Large intestine (tissue), 3 donors: ENCODE data around the gene TMCO5A. TPM values are rescaled to one million over a fixed set of nuclear protein-coding genes. Genes with fewer than 3 reads are reported as not detected.
"Not testable (repeated sequence)": the region's sequence is repeated elsewhere in the genome, so short reads cannot be mapped to it uniquely, and the experiment has no call there.

Experiments
- DNase-seq, 2 donors: peaks; one replicate each; pipeline versions ENCODE4 v3.0.0 to v3.0.0-alpha.2; 2013
- H3K27ac ChIP-seq: one replicate; pipeline ENCODE4 v1.5.1; 2013; ENCODE audit warnings: low read length
- H3K27me3 ChIP-seq: 2 replicates; pipeline ENCODE4 v1.6.1; 2013; ENCODE audit warnings: low read length; ENCODE audit not compliant: control insufficient read depth, insufficient read depth
- H3K36me3 ChIP-seq: 2 replicates; pipeline ENCODE4 v1.6.1; 2013; ENCODE audit warnings: low read length; ENCODE audit not compliant: control insufficient read depth, insufficient read depth
- H3K4me1 ChIP-seq: one replicate; pipeline ENCODE4 v1.6.1; 2013; ENCODE audit warnings: low read length; ENCODE audit not compliant: control insufficient read depth, insufficient read depth
- H3K4me3 ChIP-seq: one replicate; pipeline ENCODE4 v1.5.1; 2013; ENCODE audit warnings: low read length
- H3K9me3 ChIP-seq: one replicate; pipeline ENCODE4 v1.6.1; 2013; ENCODE audit warnings: mild to moderate bottlenecking, low read depth, low read length, moderate library complexity; ENCODE audit not compliant: control insufficient read depth
- WGBS: methylation state at CpG from one replicate; pipeline ENCODE4 v1.1.5; 2013; ENCODE audit warnings: low lambda C conversion rate; ENCODE audit not compliant: insufficient coverage; 5-methylcytosine and 5-hydroxymethylcytosine counted together
- polyA plus RNA-seq: library from polyadenylated mRNA; unstranded; fragments of 120-200 nt; gene quantifications from one replicate; pipeline ENCODE4 v1.2.1, GENCODE V29; 2013

The TMCO5A gene
- polyA plus RNA-seq, 1 donor = not detected

DNA sequence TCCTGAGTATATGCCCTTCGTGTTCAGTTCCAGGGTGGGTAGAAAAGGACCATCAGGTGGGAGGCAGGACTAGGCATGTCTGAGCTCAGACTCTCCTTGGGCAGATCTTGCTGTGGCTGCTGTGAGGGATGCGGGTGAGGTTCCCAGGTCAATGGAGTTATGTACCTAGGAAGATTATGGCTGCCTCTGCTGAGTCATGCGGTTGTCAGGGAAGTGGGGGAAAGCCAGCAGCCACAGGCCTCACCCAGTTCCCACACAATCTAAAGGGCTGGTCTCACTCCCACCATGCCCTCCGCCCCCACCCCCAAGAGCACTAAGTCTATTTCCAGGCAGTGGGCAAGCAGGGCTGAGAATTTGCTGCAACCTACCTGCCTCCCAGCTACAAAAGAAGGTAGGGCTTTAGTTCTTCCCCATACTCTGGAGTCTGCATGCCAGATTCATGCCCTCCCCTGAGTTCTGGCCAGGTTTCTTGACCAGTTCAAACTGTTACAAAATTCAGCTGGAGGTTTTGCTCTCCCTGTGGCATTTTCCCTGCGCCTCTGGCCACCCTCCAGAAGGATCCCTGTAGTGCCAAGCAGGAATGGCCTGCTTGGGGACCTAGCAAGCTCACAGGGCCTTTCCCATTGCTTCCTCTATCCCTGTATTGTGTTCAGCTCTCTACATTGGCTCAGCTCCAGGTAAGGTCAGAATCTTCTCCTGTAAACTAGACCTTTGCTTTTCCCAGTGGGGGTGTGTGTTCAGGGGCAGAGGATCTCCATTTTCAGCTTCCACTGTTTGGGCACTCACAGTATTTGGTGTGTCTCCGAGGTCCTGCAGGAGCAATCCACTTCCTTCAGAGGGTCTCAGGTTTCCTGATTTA is 12.7 kb upstream of the TMCO5A start:
- DNase-seq = no peak
- Histone ChIP-seq H3K27ac (no peak overlapping the region), H3K4me1 (no peaks in the 10 kb centered on the region), H3K4me3 (no peak overlapping the region), H3K27me3 (no peaks in the 10 kb centered on the region), H3K36me3 (no peaks in the 10 kb centered on the region), H3K9me3 (peaks cover 4% of the 10 kb centered on the region)
- WGBS = no CpG with 5 or more reads among the region's 6 CpGs

DNA sequence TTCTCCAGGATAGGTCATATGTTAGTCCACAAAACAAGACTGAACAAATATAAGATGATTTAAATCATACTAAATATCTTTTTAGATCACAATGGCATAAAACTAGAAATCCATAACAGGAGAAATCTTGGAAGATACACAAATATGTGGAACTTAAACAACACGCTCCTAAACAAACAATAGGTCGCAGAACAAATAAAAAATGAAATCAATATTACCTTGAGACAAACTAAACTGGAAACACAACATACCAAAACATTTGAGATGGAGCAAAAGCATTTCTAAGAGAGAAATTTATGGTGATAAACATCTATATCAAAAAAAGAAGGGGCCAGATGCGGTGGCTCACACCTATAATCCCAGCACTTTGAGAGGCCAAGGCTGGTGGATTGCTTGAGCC is 8.3 kb upstream of the TMCO5A start:
- Histone ChIP-seq H3K9me3 (peaks cover 4% of the 10 kb centered on the region), H3K27ac (no peak overlapping the region), H3K36me3 (no peaks in the 10 kb centered on the region), H3K27me3 (peaks cover 7% of the 10 kb centered on the region), H3K4me3 (no peak overlapping the region), H3K4me1 (no peaks in the 10 kb centered on the region)
- DNase-seq = no peak
- 60% methylated on average over 1 of the region's 3 CpGs for WGBS

DNA sequence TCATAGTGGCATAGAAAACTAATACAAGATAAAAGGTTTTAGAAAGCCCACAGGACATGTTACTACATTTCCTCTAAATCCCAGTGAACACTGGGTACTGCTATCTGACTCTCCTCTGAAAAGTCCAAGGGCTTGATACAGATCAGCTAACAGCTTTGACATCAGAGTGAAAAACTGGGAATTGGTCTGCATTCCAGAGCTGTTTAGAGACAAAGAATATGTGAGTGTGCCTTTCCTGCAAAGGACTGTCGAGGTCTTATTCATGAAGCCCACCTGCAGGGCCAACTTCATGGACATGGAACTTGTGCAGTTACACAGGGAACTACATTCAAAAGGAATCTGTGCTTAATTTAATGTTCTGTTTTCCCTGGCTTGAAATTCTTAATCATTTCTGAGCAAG is 5.2 kb upstream of the TMCO5A start:
- Histone ChIP-seq H3K27ac (no peak overlapping the region), H3K9me3 (no peaks in the 10 kb centered on the region), H3K36me3 (no peaks in the 10 kb centered on the region), H3K4me3 (no peak overlapping the region), H3K4me1 (no peaks in the 10 kb centered on the region), H3K27me3 (peaks cover 7% of the 10 kb centered on the region)
- no peak for DNase-seq
- no CpG with 5 or more reads among the region's 1 CpG for WGBS

DNA sequence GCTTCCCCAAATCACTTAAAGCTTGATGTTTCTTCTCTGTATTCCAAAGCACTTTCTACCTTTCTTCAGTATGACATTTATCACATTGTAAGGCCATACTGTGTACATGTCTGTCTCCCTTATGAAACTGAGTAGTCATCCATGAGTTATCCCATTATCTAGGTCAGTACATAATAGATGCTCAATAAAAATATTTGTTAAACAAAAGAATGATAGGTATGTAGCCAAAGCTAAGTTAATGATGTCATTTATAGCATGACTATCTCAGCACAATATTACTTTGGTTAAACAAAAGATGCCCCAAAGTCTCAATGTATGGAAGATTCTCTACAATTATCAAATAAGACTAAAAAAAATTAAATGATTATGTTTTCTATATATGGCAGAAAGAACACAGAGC is 3.1 kb upstream of the TMCO5A start:
- Histone ChIP-seq H3K27ac (no peak overlapping the region), H3K27me3 (peaks cover 7% of the 10 kb centered on the region), H3K4me1 (no peaks in the 10 kb centered on the region), H3K9me3 (no peaks in the 10 kb centered on the region), H3K4me3 (no peak overlapping the region), H3K36me3 (no peaks in the 10 kb centered on the region)
- DNase-seq = no peak

DNA sequence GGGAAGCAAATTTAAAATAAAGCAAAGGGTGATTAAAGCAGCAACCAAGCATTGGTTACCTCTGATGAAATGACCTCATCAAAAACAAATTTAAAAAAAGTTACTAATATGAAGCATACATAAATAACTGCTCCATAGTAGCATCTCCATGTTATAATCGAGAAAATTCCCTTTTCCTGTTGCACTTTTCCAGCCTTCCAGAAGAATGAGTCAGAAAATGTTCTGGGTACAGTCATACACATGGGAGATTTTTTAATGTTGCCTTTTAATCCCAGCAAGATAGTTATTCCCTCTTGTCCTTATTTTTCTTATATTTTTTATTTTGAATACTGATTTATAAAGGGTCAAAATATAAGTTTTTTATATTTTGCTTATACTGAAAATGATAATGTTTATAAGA is 2.6 kb upstream of the TMCO5A start:
- WGBS = 60% methylated on average over 1 of the region's 1 CpG
- no peak overlapping the region for H3K4me3 ChIP-seq
- no peaks in the 10 kb centered on the region for H3K36me3 ChIP-seq
- DNase-seq = no peak
- peaks cover 9% of the 10 kb centered on the region for H3K27me3 ChIP-seq
- H3K9me3 ChIP-seq = no peaks in the 10 kb centered on the region
- no peaks in the 10 kb centered on the region for H3K4me1 ChIP-seq
- no peak overlapping the region for H3K27ac ChIP-seq

DNA sequence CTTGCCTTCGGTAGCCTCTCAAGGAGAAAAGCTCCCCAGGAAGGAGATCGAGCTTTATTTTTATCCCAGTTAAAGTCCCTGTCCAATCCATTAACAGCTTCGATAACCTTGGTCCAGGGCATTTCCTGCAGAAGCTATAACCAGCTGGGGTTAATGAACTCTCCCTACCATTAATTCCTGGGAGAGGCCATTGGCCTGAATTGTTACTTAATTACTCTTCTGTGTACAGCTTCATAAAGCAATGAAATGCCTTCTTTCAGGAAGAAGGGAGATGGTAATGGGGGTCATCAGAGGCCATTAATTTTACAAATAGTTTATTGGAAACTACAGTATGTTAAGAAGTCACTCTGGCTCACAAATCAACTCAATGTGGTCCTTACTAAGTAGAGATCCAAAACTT is 1.9 kb upstream of the TMCO5A start:
- Histone ChIP-seq H3K9me3 (no peaks in the 10 kb centered on the region), H3K36me3 (no peaks in the 10 kb centered on the region), H3K27ac (no peak overlapping the region), H3K4me3 (no peak overlapping the region), H3K4me1 (no peaks in the 10 kb centered on the region), H3K27me3 (peaks cover 9% of the 10 kb centered on the region)
- no CpG with 5 or more reads among the region's 3 CpGs for WGBS
- no peak for DNase-seq

DNA sequence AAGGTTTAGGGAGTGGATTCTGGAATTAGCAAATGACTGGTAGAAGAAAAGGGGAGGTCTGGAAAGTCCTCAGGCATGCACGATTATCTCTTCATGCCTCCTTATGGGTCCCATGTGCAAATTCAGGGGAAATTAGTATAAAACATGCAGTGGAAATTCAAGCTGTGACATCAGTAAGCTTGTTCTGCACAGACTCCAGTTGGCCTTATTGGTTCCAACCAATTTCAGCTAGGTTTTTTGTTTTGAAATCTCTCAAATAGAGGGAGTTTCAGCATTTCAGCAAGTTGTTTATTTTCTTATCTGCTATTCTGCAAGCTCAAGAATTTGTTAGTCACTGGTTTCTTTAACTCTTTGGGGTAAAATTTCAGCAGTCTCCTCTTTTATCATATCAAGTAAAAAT is 774 bp upstream of the TMCO5A start:
- H3K27ac ChIP-seq = no peak overlapping the region
- H3K4me3 ChIP-seq = no peak overlapping the region
- no peaks in the 10 kb centered on the region for H3K9me3 ChIP-seq
- no peak for DNase-seq
- H3K36me3 ChIP-seq = no peaks in the 10 kb centered on the region
- peaks cover 9% of the 10 kb centered on the region for H3K27me3 ChIP-seq
- no peaks in the 10 kb centered on the region for H3K4me1 ChIP-seq
- WGBS = 14% methylated on average over 1 of the region's 1 CpG

DNA sequence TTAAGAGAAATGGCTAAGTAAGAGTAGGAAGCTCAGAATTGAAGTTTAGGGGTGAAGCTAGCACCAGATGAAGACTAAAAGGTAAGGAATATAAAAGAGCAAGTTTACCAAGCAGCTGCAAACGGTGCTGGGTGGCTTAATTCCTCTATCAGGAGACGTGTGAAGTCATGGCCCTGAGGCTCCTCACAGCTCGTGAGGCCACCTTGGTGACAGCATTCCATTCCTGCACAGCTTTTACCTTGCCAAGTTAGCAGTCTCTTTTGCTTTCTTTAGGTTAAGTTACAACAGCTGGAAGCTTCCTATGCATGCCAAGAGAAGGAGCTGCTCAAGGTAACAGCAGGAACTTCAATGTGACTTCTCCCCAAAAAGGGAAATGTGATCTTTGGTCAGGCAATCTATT is 6.4 kb downstream of the TMCO5A start:
- Histone ChIP-seq H3K9me3 (no peaks in the 10 kb centered on the region), H3K27ac (no peak overlapping the region), H3K4me3 (no peak overlapping the region), H3K27me3 (peaks cover 2% of the 10 kb centered on the region), H3K4me1 (peaks cover 4% of the 10 kb centered on the region), H3K36me3 (no peaks in the 10 kb centered on the region)
- DNase-seq = peak in 1 of 2 donors; percentile 22
- WGBS = no CpG with 5 or more reads among the region's 3 CpGs

DNA sequence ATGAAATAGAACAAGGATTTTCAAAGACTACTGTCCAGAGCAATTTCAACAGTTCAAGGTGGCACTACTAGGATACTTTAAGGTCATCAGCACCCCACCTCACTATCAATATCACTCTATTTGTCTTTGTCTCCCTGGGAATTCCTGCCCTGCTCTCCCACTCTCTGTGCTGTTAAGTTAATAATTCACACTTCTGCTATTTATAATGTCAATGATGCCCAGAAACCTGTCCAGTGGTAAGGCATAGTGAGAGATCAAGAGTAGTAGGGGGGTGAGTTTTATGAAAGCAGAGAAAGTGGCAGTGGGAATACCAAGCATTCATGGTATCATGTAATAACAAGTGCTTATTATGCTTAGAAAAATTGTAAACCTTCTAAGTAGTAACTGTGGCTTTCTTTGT is 7.3 kb downstream of the TMCO5A start:
- H3K27me3 ChIP-seq = peaks cover under 1% of the 10 kb centered on the region
- H3K4me1 ChIP-seq = peaks cover 4% of the 10 kb centered on the region
- peak in 1 of 2 donors; percentile 22 for DNase-seq
- H3K36me3 ChIP-seq = no peaks in the 10 kb centered on the region
- H3K9me3 ChIP-seq = no peaks in the 10 kb centered on the region
- H3K4me3 ChIP-seq = no peak overlapping the region
- no peak overlapping the region for H3K27ac ChIP-seq

DNA sequence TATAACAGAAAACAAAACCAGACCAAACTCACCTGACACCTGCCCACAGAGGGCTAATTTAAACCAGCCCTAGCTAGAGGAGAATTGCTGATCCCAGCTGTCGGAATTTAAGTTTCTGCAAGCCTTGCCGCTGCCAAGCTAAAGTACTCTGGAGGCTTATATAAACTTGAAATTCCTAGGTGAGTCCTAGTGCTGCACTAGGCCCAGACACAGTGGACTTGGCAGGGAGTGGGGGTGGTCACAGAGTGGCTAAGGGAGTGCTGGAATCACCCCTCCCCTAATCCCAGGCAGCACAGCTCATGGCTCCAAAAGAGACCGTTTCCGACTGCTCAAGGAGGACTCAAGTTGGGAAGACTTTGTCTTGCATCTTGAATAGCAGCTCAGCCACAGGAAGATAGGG is 17.6 kb downstream of the TMCO5A start:
- Histone ChIP-seq H3K36me3 (no peaks in the 10 kb centered on the region), H3K9me3 (no peaks in the 10 kb centered on the region), H3K27me3 (no peaks in the 10 kb centered on the region), H3K4me3 (no peak overlapping the region), H3K4me1 (no peaks in the 10 kb centered on the region), H3K27ac (no peak overlapping the region)
- no peak for DNase-seq
- no CpG with 5 or more reads among the region's 4 CpGs for WGBS

DNA sequence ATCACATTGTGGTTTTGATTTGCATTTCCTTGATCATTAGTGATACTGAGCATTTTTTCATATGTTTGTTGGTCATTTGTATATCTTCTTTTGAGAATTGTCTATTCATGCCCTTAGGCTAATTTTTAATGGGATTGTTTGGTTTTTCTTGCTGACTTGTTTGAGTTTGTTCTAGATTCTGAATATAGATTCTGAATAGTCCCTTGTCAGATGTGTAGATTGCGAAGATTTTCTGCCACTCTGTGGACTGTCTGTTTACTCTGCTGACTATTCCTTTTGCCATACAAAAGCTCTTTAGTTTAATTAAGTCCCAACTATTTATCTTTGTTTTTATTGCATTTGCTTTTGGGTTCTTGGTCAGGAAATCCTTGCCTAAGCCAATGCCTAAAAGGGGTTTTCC is 26.3 kb downstream of the TMCO5A start:
- not testable (repeated sequence) for H3K9me3 ChIP-seq, H3K4me3 ChIP-seq, DNase-seq, H3K27me3 ChIP-seq, H3K4me1 ChIP-seq, H3K27ac ChIP-seq, H3K36me3 ChIP-seq
- WGBS = 100% methylated on average over 1 of the region's 1 CpG
